AG09319 (cell line): ENCODE measurements around the gene TBC1D8.

ENCODE experiments used
- DNase-seq: peaks from one replicate; pipeline ENCODE4 v3.0.0-alpha.2; 2010; ENCODE audit warnings: low read depth; ENCODE audit errors: extremely low read depth
- CTCF ChIP-seq: IDR thresholded peaks from 2 replicates; pipeline ENCODE4 v1.5.1; 2011; ENCODE audit warnings: low read depth, mild to moderate bottlenecking, inconsistent platforms, low read length, moderate library complexity

Gene TBC1D8

GRCh38 chr2:101115664-101116063, 35.5 kb downstream of the TBC1D8 start:
- no peak for DNase-seq
- TF ChIP-seq CTCF, result no peak

DNA sequence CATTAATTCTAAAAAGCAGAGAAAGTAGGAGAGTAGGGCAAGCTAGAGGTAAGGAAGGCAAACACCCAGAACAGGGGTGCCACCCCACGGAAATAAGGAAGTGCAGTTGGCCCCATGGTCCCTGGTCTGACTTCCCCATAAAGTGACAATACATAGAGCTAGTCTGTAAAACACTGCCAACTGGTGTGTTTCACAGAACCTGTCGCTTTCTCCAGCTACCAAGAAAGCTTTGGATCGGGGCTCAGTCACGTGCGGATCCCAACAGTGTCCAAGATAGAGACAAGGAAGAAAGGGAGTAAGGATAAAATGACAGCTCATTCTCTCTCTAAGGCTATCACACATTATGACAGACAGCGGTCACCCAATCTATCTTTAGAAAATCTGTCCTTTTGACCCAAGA, 36.4 kb downstream of the TBC1D8 start:
- no peak for DNase-seq
- TF ChIP-seq CTCF, result no peak

- no peak for DNase-seq
- TF ChIP-seq CTCF, result no peak
These were observed 36.9 kb downstream of the TBC1D8 start for GRCh38 chr2:101114268-101114783.

- DNase-seq, result peak; percentile 71
- no peak for TF ChIP-seq CTCF
These were observed 37.5 kb downstream of the TBC1D8 start for GRCh38 chr2:101113441-101114267.

DNA sequence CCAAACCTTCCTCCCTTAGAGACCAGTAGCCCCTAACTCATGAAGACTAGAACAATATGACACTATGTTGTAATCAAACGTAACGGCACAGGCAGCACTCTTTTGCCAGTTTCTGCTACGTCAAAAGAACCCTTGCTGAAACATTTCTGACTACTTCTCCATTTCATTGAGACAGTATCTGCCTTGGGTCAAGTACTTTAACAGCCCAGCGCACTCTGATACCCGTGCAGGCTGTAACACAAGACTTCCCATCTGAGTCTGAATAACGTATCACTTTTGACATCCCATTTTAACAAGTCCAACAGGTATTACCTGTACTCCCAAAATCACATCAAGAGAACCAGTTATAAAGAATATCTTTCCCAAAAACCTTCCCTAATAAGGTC, 38.4 kb downstream of the TBC1D8 start:
- TF ChIP-seq CTCF, result no peak
- no peak for DNase-seq

DNA sequence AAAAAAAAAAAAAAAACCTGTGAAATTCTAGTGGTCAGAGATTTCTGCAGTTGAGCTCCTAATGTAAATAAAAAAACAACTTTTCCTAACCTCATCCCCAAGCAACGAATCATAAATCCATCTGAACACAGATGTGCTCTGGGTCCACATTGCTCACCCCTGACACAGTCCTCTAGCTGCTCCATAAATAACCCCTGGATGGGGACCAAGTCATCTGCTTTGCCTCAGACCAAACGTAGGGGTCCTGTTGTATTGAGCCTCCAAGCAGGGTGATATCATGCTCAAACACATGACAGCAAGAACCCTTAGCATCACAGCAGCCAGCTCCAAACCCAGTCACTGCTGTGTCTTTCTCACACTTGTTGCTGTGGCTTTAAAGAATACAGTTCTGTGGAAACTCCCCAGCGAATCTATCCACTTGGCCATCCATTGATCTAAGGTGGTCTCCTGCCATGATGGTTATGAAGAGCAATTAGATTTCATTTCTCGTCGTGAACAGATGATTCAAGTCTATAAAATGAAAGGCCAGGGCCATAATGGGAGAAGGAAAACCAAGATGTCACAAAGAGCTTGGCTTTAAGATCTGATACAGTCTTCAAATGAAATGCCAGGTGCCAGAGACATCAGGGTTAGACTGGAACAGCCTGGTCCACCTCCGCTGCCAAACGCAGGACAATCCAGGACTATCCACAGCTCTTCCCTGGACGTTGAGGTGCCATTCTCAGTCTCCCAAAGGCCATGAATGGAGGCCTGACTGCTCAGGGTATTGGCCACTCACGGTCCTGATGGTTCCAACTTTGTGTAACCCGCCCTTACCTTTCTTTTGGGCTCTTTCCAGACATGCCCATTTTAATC, 39.0 kb downstream of the TBC1D8 start:
- no peak for TF ChIP-seq CTCF
- DNase-seq, result no peak
